ENCODE measurements around the gene NFIC.

Gene NFIC

DNA sequence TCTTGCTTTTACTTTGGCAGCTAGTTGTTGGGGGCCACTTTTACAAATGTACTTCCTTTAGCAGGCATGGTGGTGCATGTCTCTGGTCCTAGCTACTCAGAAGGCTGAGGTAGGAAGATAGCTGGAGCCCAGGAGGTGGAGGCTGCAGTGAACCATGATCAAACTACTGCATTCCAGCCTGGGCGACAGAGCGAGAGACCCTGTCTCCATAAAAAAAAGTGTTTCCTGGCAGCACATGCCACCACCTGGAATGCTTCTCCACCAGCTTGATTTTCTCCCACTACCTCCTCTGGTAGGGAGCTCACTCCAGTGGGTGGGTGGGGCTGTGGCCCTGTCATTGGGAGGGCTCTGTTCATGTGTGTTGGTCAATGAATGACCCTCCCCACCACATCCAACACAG is 152.3 kb downstream of the NFIC start:
- Histone ChIP-seq H3K27ac (ENCODE audit: insufficient read depth, low read depth, low read length, poor library complexity, severe bottlenecking) (no peak overlapping the region), H3K9me3 (ENCODE audit: control insufficient read depth, low read length) (no peaks in the 10 kb centered on the region), H3K4me1 (ENCODE audit: control insufficient read depth, insufficient read depth, low read length) (no peaks in the 10 kb centered on the region), H3K36me3 (ENCODE audit: control insufficient read depth, insufficient read depth, low read length) (no peaks in the 10 kb centered on the region), H3K27me3 (ENCODE audit: control insufficient read depth, insufficient read depth, low read length, poor library complexity, severe bottlenecking) (no peaks in the 10 kb centered on the region), H3K4me3 (ENCODE audit: insufficient read depth, low read depth, low read length) (no peak overlapping the region)
- WGBS, 2 experiments: 88 to 98% methylated on average over 2 of the region's 2 CpGs

Data from ectodermal cell (in vitro differentiated cells).